Caco-2 (cell line): ENCODE data around the gene MYDGF. TPM values are rescaled to one million over a fixed set of nuclear protein-coding genes. Genes with fewer than 3 reads are reported as not detected.
A peak's percentile ranks its signal among the peaks of the same experiment; 100 is the strongest.

ENCODE experiments used
- BruUV-seq: library from RNA; stranded (reverse); fragments of 400-500 nt; replicated peaks from 2 replicates; lab custom pipeline; 2021; lab: Mats Ljungman, UMichigan
- CTCF ChIA-PET: fragments of 300-600 bp; sonication (Branson Sonifier 250); formaldehyde crosslinking; loops from one replicate; lab custom pipeline; 2022; ENCODE audit warnings: antibody characterized with exemption; lab: Charles Lee
- POLR2A ChIA-PET: fragments of 300-600 bp; sonication (Branson Sonifier 250); formaldehyde crosslinking; loops from one replicate; lab custom pipeline; 2022; ENCODE audit warnings: antibody characterized with exemption; lab: Charles Lee
- DNase-seq, 2 experiments: peaks; one replicate each; pipeline versions ENCODE4 v3.0.0 to v3.0.0-alpha.2; 2020 to 2022
- H3K27me3 ChIP-seq: replicated peaks from 2 replicates; pipeline ENCODE4 v1.6.0; 2011; ENCODE audit warnings: low read length; ENCODE audit not compliant: control insufficient read depth, insufficient read depth
- H3K36me3 ChIP-seq: 2 replicates; pipeline ENCODE4 v1.5.1; 2011; ENCODE audit warnings: low read length; ENCODE audit not compliant: control insufficient read depth, insufficient read depth
- H3K4me1 ChIP-seq: fragments of 250-450 bp; sonication (Bioruptor Pico); 2 replicates; pipeline ENCODE4 v1.5.1; 2020; ENCODE audit warnings: mild to moderate bottlenecking
- H3K4me3 ChIP-seq: 2 replicates; pipeline ENCODE4 v1.5.1; 2011; ENCODE audit warnings: low read depth, mild to moderate bottlenecking, control low read depth, low read length
- H3K9me3 ChIP-seq: fragments of 250-450 bp; sonication (Bioruptor Pico); 2 replicates; pipeline ENCODE4 v1.5.1; 2020; ENCODE audit warnings: mild to moderate bottlenecking, moderate library complexity
- H3K27ac Mint-ChIP-seq: one replicate; pipeline ENCODE4 v1.8.0; 2022; ENCODE audit warnings: mixed read lengths; ENCODE audit not compliant: unreplicated experiment
- H3K27me3 Mint-ChIP-seq: one replicate; pipeline ENCODE4 v1.8.0; 2022; ENCODE audit warnings: mixed read lengths; ENCODE audit not compliant: insufficient read depth, unreplicated experiment
- H3K36me3 Mint-ChIP-seq: one replicate; pipeline ENCODE4 v1.8.0; 2022; ENCODE audit warnings: mild to moderate bottlenecking, mixed read lengths; ENCODE audit not compliant: insufficient read depth, unreplicated experiment
- H3K4me1 Mint-ChIP-seq: one replicate; pipeline ENCODE4 v1.8.0; 2022; ENCODE audit warnings: low read depth, mixed read lengths; ENCODE audit not compliant: unreplicated experiment
- H3K4me3 Mint-ChIP-seq: one replicate; pipeline ENCODE4 v1.8.0; 2022; ENCODE audit warnings: mild to moderate bottlenecking, moderate library complexity, mixed read lengths; ENCODE audit not compliant: unreplicated experiment
- H3K9me3 Mint-ChIP-seq: one replicate; pipeline ENCODE4 v1.8.0; 2022; ENCODE audit warnings: mixed read lengths; ENCODE audit not compliant: unreplicated experiment
- CTCF ChIP-seq, 2 experiments: fragments of 200-600 bp in 1 of 2; IDR thresholded peaks; 1 replicate in 1 of 2; 2 replicates in 1 of 2; pipeline versions ENCODE4 v1.5.1 to v1.8.0; 2011 to 2022; ENCODE audit warnings: antibody characterized with exemption in 1 of 2, control low read depth in 1 of 2, inconsistent platforms in 1 of 2, low read depth in 1 of 2, low read length in 1 of 2, mild to moderate bottlenecking in 1 of 2, moderate library complexity in 1 of 2; ENCODE audit not compliant: insufficient read depth in 1 of 2, severe bottlenecking in 1 of 2, unreplicated experiment in 1 of 2
- intact Hi-C: fragments of 100-400 bp; cut with micrococcal nuclease; formaldehyde crosslinking; loops from one replicate; pipeline ENCODE4 v1.10.0; 2022; ENCODE audit not compliant: unreplicated experiment
- total RNA-seq: library from RNA; stranded (reverse); gene quantifications from 2 replicates; pipeline ENCODE4 v1.2.3, GENCODE V29; 2022

MYDGF gene
- total RNA-seq, 1 experiment from 2014 or later = 106 TPM

DNA sequence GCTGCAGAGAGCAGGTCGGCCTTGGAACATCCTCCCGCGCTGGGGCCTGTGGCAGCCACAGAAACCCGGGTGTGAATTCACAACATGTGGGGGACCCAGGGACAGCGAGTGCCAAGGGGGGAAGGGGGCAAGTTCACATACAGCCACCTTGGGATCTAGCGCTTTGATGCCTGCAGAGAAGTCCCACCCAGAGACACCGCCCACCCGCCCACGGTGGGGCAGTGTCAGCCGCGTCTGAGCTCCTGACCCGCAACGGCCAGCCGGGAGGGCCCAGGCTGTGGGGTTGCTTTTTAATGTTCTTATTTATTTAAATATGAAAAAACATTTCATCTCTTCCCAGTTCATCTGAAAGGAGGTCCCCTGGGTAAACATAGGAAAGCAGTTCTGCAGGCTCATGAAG, 12.9 kb downstream of the MYDGF start:
- Histone ChIP-seq H3K27me3 (no peaks in the 10 kb centered on the region), H3K4me3 (no peak overlapping the region), H3K4me1 (no peaks in the 10 kb centered on the region), H3K9me3 (no peaks in the 10 kb centered on the region), H3K36me3 (peaks cover 1% of the 10 kb centered on the region)
- ChIA-PET CTCF (no interaction called here), POLR2A (no interaction called here)
- H3K27ac Mint-ChIP-seq = no peak overlapping the region
- H3K4me1 Mint-ChIP-seq = no peaks in the 10 kb centered on the region
- H3K36me3 Mint-ChIP-seq = peaks cover 64% of the 10 kb centered on the region
- no peak for DNase-seq
- intact Hi-C loops = no loop called here
- no peaks in the 10 kb centered on the region for H3K9me3 Mint-ChIP-seq
- no peaks in the 10 kb centered on the region for H3K27me3 Mint-ChIP-seq
- H3K4me3 Mint-ChIP-seq = no peak overlapping the region
- no TSS peak for BruUV-seq
- no peak for TF ChIP-seq CTCF (IDR thresholded peaks at IDR 0.05; ENCODE audit: insufficient read depth in 1 of 2, low read depth in 1 of 2, low read length in 1 of 2, severe bottlenecking in 1 of 2, unreplicated experiment in 1 of 2)

DNA sequence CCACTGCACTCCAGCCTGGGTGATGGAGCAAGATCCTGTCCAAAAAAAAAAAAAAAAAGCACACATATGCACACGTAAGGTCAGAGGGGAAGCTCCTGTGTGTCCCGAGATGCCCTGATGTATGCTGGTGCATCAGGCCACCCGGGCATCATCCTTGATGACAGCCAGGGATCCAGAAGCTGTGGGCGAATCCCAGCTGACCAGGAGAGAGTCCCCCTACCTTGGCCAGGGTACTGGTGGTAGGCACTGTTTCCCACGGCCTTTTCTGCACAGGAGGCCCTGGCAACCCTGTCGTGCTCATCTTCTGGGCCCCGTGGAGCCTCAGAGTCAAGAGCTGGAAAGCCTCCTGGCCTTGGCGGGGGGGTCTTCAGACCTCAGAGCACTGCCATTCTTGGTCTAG, 14.0 kb downstream of the MYDGF start:
- intact Hi-C loops = no loop called here
- ChIA-PET POLR2A (no interaction called here), CTCF (interaction anchor here (0.6 kb wide), 1 partner anchor 516 kb away, joined by 7 read pairs; no protein-coding TSS in a partner anchor)
- BruUV-seq = no TSS peak
- no peak overlapping the region for H3K4me3 Mint-ChIP-seq
- Histone ChIP-seq H3K4me1 (no peaks in the 10 kb centered on the region), H3K27me3 (no peaks in the 10 kb centered on the region), H3K36me3 (peaks cover 1% of the 10 kb centered on the region), H3K9me3 (no peaks in the 10 kb centered on the region), H3K4me3 (no peak overlapping the region)
- no peak for DNase-seq
- H3K36me3 Mint-ChIP-seq = peaks cover 64% of the 10 kb centered on the region
- H3K4me1 Mint-ChIP-seq = no peaks in the 10 kb centered on the region
- H3K27me3 Mint-ChIP-seq = no peaks in the 10 kb centered on the region
- H3K27ac Mint-ChIP-seq = no peak overlapping the region
- H3K9me3 Mint-ChIP-seq = no peaks in the 10 kb centered on the region
- no peak for TF ChIP-seq CTCF (IDR thresholded peaks at IDR 0.05; ENCODE audit: insufficient read depth in 1 of 2, low read depth in 1 of 2, low read length in 1 of 2, severe bottlenecking in 1 of 2, unreplicated experiment in 1 of 2)

DNA sequence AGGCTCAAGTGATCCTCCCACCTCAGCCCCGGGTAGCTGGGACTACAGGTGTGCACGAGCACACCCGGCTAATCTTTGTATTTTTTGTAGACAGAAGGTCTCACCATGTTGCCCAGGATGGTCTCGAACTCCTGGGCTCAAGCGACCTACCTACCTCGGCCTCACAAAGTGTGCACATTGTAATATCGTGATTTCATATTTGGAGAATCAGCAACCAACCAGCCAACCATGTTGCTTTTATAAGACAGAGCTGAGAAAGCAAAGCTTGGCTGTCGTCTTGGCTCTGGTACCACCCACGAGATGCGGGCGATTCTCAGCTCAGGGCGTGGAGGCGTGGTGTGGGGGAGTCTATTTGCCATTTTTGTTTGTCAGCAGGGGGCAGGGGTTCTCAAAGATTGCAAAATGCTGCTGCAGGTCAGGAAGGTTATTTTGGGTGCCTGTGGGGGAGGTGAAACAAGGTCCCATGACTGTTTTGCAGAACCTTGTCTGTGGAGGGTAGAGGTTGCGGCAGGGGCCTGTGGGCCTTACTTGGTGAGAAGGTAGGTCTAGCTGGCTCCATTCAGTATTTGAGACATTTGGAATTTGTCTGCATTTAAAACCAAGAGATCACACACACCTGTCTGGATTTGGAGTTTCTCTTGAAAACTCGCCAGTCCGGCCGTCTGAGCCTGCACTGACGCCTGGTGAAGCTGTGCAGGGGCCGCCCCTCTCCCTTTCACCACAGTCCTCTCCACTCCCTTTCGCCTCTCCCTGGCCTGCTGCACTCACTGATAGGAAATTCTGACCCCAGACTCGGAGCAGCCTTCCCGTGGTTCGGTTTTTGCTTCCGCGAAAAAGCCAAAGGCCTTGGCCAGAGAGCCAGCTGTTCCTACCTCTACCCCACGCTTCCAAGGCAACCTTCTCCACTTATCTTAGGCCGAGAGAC, 15.4 kb downstream of the MYDGF start:
- Histone ChIP-seq H3K4me1 (no peaks in the 10 kb centered on the region), H3K27me3 (no peaks in the 10 kb centered on the region), H3K4me3 (no peak overlapping the region), H3K36me3 (no peaks in the 10 kb centered on the region; the same call in 1 of the 2 replicates), H3K9me3 (no peaks in the 10 kb centered on the region)
- peaks cover 58% of the 10 kb centered on the region for H3K36me3 Mint-ChIP-seq
- intact Hi-C loops = no loop called here
- TF ChIP-seq CTCF (IDR thresholded peaks at IDR 0.05; ENCODE audit: insufficient read depth in 1 of 2, low read depth in 1 of 2, low read length in 1 of 2, severe bottlenecking in 1 of 2, unreplicated experiment in 1 of 2) = no peak
- TSS peak; percentile 59 for BruUV-seq
- ChIA-PET CTCF (no interaction called here), POLR2A (no interaction called here)
- H3K4me1 Mint-ChIP-seq = no peaks in the 10 kb centered on the region
- peak overlapping the region; percentile 57 for H3K27ac Mint-ChIP-seq
- no peak overlapping the region for H3K4me3 Mint-ChIP-seq
- H3K27me3 Mint-ChIP-seq = no peaks in the 10 kb centered on the region
- no peaks in the 10 kb centered on the region for H3K9me3 Mint-ChIP-seq
- no peak for DNase-seq
